ENCODE results near the gene PRR33.

GRCh38 chr11:1883346-1884302 is 8.1 kb downstream of the PRR33 start:
- TF ChIP-seq, protein P1, sequence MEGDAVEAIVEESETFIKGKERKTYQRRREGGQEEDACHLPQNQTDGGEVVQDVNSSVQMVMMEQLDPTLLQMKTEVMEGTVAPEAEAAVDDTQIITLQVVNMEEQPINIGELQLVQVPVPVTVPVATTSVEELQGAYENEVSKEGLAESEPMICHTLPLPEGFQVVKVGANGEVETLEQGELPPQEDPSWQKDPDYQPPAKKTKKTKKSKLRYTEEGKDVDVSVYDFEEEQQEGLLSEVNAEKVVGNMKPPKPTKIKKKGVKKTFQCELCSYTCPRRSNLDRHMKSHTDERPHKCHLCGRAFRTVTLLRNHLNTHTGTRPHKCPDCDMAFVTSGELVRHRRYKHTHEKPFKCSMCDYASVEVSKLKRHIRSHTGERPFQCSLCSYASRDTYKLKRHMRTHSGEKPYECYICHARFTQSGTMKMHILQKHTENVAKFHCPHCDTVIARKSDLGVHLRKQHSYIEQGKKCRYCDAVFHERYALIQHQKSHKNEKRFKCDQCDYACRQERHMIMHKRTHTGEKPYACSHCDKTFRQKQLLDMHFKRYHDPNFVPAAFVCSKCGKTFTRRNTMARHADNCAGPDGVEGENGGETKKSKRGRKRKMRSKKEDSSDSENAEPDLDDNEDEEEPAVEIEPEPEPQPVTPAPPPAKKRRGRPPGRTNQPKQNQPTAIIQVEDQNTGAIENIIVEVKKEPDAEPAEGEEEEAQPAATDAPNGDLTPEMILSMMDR (IDR thresholded peaks at IDR 0.05; ENCODE audit: low read depth, low read length, missing input control) = no peak
- TF ChIP-seq FOXA1 (IDR thresholded peaks at IDR 0.05) = no peak
